GM12891 (cell line): Measurements from ENCODE around the gene PPP1R13B.

Experiments
- PAX5 ChIP-seq: IDR thresholded peaks from 2 replicates; pipeline ENCODE4 v1.6.1; 2011; ENCODE audit warnings: low read length, moderate library complexity, mild to moderate bottlenecking; ENCODE audit not compliant: insufficient read depth, severe bottlenecking
- POLR2A ChIP-seq: IDR thresholded peaks from 2 replicates; pipeline ENCODE4 v1.6.1; 2011; ENCODE audit warnings: low read depth, low read length, control low read depth
- POLR2AphosphoS5 ChIP-seq: IDR thresholded peaks from 2 replicates; pipeline ENCODE4 v1.6.1; 2011; ENCODE audit warnings: low read depth, low read length, control low read depth
- POU2F2 ChIP-seq: IDR thresholded peaks from 2 replicates; pipeline ENCODE4 v1.6.1; 2011; ENCODE audit warnings: low read depth, mild to moderate bottlenecking, control low read depth, low read length, moderate library complexity
- TAF1 ChIP-seq: IDR thresholded peaks from 2 replicates; pipeline ENCODE4 v1.6.1; 2011; ENCODE audit warnings: low read depth, low read length, control low read depth

DNA sequence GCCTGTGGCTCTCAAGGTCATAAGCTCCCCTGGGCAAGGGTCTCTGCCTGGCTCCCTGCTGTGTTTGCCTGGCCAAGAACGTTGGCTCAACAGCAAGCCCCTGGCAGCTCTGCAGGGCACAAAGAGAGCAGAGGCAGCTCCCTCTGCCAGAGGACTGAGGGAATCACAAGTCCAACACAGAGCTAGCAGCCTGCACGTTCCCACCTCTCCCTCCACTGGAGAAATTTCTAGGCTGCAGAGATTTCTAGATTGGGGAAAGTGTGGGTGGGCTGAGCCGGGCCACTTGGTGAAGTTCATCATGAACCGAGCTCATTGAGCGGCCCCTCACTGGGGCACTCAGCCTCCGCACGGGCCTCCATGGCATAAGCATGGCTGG is 111.9 kb downstream of the PPP1R13B start:
- TF ChIP-seq PAX5 (no peak), TAF1 (no peak), POLR2A (no peak), POLR2AphosphoS5 (no peak), POU2F2 (no peak)
